K562 (cell line): Measurements from ENCODE around the gene GRAMD2B. TPM values are rescaled to one million over a fixed set of nuclear protein-coding genes. Genes with fewer than 3 reads are reported as not detected.

Source experiments
- ATAC-seq: fragments of 200-7000 bp; cut with Tn5 transposase; 3 replicates; pipeline ENCODE4 v1.9.1; 2020; ENCODE audit warnings: moderate library complexity
- BruUV-seq: library from RNA; stranded (reverse); fragments of 400-500 nt; replicated peaks from 2 replicates; lab custom pipeline; 2021; lab: Mats Ljungman, UMichigan
- CTCF ChIA-PET: fragments of 300-600 bp; formaldehyde crosslinking; extraction: SDS; loops from one replicate; lab custom pipeline; 2021; ENCODE audit warnings: low intra/inter-chr PET ratio; lab: Yijun Ruan, JAX
- POLR2A ChIA-PET: fragments of 300-600, 350-650 bp; sonication (Branson Sonifier 250); formaldehyde crosslinking; extraction: SDS; loops from one replicate; lab custom pipeline; 2021; ENCODE audit warnings: antibody characterized with exemption, inconsistent platforms; lab: Yijun Ruan, JAX
- DNase-seq, 4 experiments: peaks; one replicate each; pipeline versions ENCODE4 v3.0.0 to v3.0.0-alpha.2; 2011 to 2018; ENCODE audit warnings: low spot score in 3 of 4, mixed read lengths in 3 of 4; ENCODE audit errors: extremely low read depth in 1 of 4
- FAIRE-seq: peaks from 2 replicates; lab custom pipeline; 2011; peaks lifted over from hg19 to GRCh38; lab: Jason Lieb, UNC
- H2AFZ ChIP-seq: 2 replicates; pipeline ENCODE4 v1.6.0; 2011; ENCODE audit warnings: low read depth, low read length, control low read depth, inconsistent platforms
- H3K27ac ChIP-seq: fragments of 200-600 bp; 3 replicates; pipeline ENCODE4 v1.8.0; 2011; ENCODE audit warnings: low read depth, mild to moderate bottlenecking, control low read depth, inconsistent platforms, low read length, moderate library complexity, mixed read lengths; ENCODE audit errors: extremely low read depth
- H3K27me3 ChIP-seq, 2 experiments: fragments of 300-600 bp in 1 of 2; 2 replicates in 1 of 2; 3 replicates in 1 of 2; pipeline versions ENCODE4 v1.6.0 to v1.8.0; 2011; ENCODE audit warnings: inconsistent platforms in 2 of 2, low read length in 2 of 2, mild to moderate bottlenecking in 1 of 2, mixed read lengths in 1 of 2, moderate library complexity in 1 of 2; ENCODE audit not compliant: control insufficient read depth in 2 of 2, insufficient read depth in 2 of 2
- H3K36me3 ChIP-seq: fragments of 300-600 bp; 3 replicates; pipeline ENCODE4 v1.8.0; 2011; ENCODE audit warnings: mild to moderate bottlenecking, low read length, inconsistent platforms; ENCODE audit not compliant: control insufficient read depth, insufficient read depth
- H3K4me1 ChIP-seq, 2 experiments: fragments of 200-600 bp in 1 of 2; replicated peaks in 1 of 2; 2 replicates in 1 of 2; 3 replicates in 1 of 2; pipeline versions ENCODE4 v1.5.1 to v1.8.0; 2011; ENCODE audit warnings: inconsistent platforms in 2 of 2, low read length in 2 of 2, mild to moderate bottlenecking in 1 of 2, mixed read lengths in 1 of 2, moderate library complexity in 1 of 2; ENCODE audit not compliant: control insufficient read depth in 2 of 2, insufficient read depth in 2 of 2
- H3K4me2 ChIP-seq: 2 replicates; pipeline ENCODE4 v1.6.1; 2011; ENCODE audit warnings: low read length, control low read depth, inconsistent platforms, mixed read lengths; ENCODE audit not compliant: insufficient read depth
- H3K4me3 ChIP-seq: fragments of 200-600 bp; sonication (generic), shearing (Covaris generic); 2 replicates; pipeline ENCODE4 v1.5.1; 2016; ENCODE audit warnings: control low read depth, inconsistent platforms
- H3K79me2 ChIP-seq: fragments of 200-600 bp; 3 replicates; pipeline ENCODE4 v1.8.0; 2011; ENCODE audit warnings: low read length, inconsistent platforms; ENCODE audit not compliant: control insufficient read depth, insufficient read depth
- H3K9ac ChIP-seq, 2 experiments: 2 replicates each; pipeline versions ENCODE4 v1.6.0 to v1.6.1; 2011; ENCODE audit warnings: low read depth in 2 of 2, low read length in 2 of 2, control low read depth in 1 of 2, inconsistent platforms in 1 of 2, mild to moderate bottlenecking in 1 of 2, mixed read lengths in 1 of 2; ENCODE audit not compliant: insufficient read depth in 1 of 2
- H3K9me1 ChIP-seq: one replicate; pipeline ENCODE4 v1.6.0; 2011; ENCODE audit warnings: inconsistent platforms, mild to moderate bottlenecking, low read length, moderate library complexity; ENCODE audit not compliant: control insufficient read depth, insufficient read depth
- H3K9me3 ChIP-seq: replicated peaks from 2 replicates; pipeline ENCODE4 v1.5.1; 2011; ENCODE audit warnings: low read depth, low read length, inconsistent platforms; ENCODE audit not compliant: control insufficient read depth, insufficient read depth
- H4K20me1 ChIP-seq: replicated peaks from 2 replicates; pipeline ENCODE4 v1.6.1; 2011; ENCODE audit warnings: low read length, inconsistent platforms, mixed read lengths; ENCODE audit not compliant: control insufficient read depth, insufficient read depth
- CAMTA2 ChIP-seq: fragments of 250-450 bp; sonication (Bioruptor Pico); conservative IDR thresholded peaks from 2 replicates; pipeline ENCODE4 v1.5.1; 2022
- MGA ChIP-seq: fragments of 450-650 bp; IDR thresholded peaks from 2 replicates; pipeline ENCODE4 v1.6.1; 2016; ENCODE audit warnings: mild to moderate bottlenecking, moderate library complexity
- NFIX ChIP-seq: fragments of 250-450 bp; sonication (Bioruptor Pico); IDR thresholded peaks from 2 replicates; pipeline ENCODE4 v1.4.0; 2020; ENCODE audit warnings: low read depth, mild to moderate bottlenecking, moderate library complexity
- TBL1XR1 ChIP-seq, 2 experiments: IDR thresholded peaks; 2 replicates each; pipeline ENCODE4 v1.6.1; 2012; ENCODE audit warnings: improper control_type of control experiment in 2 of 2, low read length in 2 of 2, mild to moderate bottlenecking in 1 of 2
- THAP7 ChIP-seq: fragments of 250-450 bp; sonication (Bioruptor Pico); IDR thresholded peaks from 2 replicates; pipeline ENCODE4 v1.5.0; 2021
- ZBTB8A ChIP-seq: fragments of 450-650 bp; IDR thresholded peaks from 2 replicates; pipeline ENCODE4 v1.6.1; 2018; ENCODE audit warnings: mild to moderate bottlenecking, moderate library complexity; ENCODE audit not compliant: partially characterized antibody
- WGBS: fragments of 100-300 bp; shearing (Covaris generic); methylation state at CpG from one replicate; pipeline ENCODE4 v1.1.6; 2016; ENCODE audit warnings: low coverage, mixed read lengths; ENCODE audit not compliant: insufficient coverage; ENCODE audit errors: missing lambda C conversion rate; 5-methylcytosine and 5-hydroxymethylcytosine counted together
- in situ Hi-C: fragments of 300-500 bp; cut with MboI; formaldehyde crosslinking; loops from 4 replicates; pipeline ENCODE4 v1.15.0; 2018; ENCODE audit warnings: inconsistent platforms, mixed read lengths
- intact Hi-C: fragments of 100-400 bp; cut with micrococcal nuclease; formaldehyde crosslinking; loops from 2 replicates; pipeline ENCODE4 v1.14.2; 2022
- polyA plus RNA-seq, 8 experiments: library from polyadenylated mRNA; depleted of rRNA in 4 of 8; stranded (reverse) in 5 of 8; unstranded in 3 of 8; fragments of >200 nt; fragmentation: Nextera tagmentation in 2 of 8; fragmentation: Illumina TruSeq in 1 of 8; extraction: Ambion mirVana in 2 of 8; extraction: Trizol in 1 of 8; gene quantifications; 2 replicates each; pipeline versions ENCODE4 v1.2.1 to v1.2.3, GENCODE V29; 2011 to 2014; ENCODE audit warnings: inconsistent platforms in 1 of 8, missing spikeins in 1 of 8
- total RNA-seq, 7 experiments: library from RNA; depleted of rRNA in 6 of 7; stranded (reverse); fragments of >200 nt in 6 of 7; fragmentation: Illumina TruSeq in 2 of 7; extraction: Trizol in 2 of 7; gene quantifications; 2 replicates each; pipeline versions ENCODE4 v1.2.1 to v1.2.3, GENCODE V29; 2011 to 2021; ENCODE audit warnings: low replicate concordance in 1 of 7
- TF ChIP-seq, protein P1 (sequence below): IDR thresholded peaks from 2 replicates; pipeline ENCODE4 v1.6.1; 2012; ENCODE audit warnings: low read depth, low read length, improper control_type of control experiment, borderline replicate concordance

The GRAMD2B gene
- total and polyA plus RNA-seq, 9 of the 15 experiments (the other 6 are each of a cell fraction or from before 2014, with no cell fraction given) = 0.32 to 4.2 (median 1.4) TPM

- TF ChIP-seq NFIX (CRISPR knock-in tag) = no peak
- TF ChIP-seq TBL1XR1 (IDR thresholded peaks at IDR 0.05; ENCODE audit: low read length in 2 of 2) = no peak
- TF ChIP-seq, protein P1, sequence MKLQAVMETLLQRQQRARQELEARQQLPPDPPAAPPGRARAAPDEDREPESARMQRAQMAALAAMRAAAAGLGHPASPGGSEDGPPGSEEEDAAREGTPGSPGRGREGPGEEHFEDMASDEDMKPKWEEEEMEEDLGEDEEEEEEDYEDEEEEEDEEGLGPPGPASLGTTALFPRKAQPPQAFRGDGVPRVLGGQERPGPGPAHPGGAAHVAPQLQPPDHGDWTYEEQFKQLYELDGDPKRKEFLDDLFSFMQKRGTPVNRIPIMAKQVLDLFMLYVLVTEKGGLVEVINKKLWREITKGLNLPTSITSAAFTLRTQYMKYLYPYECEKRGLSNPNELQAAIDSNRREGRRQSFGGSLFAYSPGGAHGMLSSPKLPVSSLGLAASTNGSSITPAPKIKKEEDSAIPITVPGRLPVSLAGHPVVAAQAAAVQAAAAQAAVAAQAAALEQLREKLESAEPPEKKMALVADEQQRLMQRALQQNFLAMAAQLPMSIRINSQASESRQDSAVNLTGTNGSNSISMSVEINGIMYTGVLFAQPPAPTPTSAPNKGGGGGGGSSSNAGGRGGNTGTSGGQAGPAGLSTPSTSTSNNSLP = no peak
Observed at GRCh38 chr5:126460977-126461376, 37.8 kb downstream of the GRAMD2B start (continued).

- Histone ChIP-seq H2AFZ (no peak overlapping the region; the same call in 1 of the 2 replicates), H3K4me2 (no peak overlapping the region), H3K4me3 (no peak overlapping the region), H3K4me1 (peaks cover 0 to 3% of the 10 kb centered on the region in 2 experiments; a peak in 1 of 5 replicates), H3K9ac (no peak overlapping the region), H3K79me2 (no peaks in the 10 kb centered on the region), H4K20me1 (no peaks in the 10 kb centered on the region), H3K9me3 (no peaks in the 10 kb centered on the region), H3K27ac (no peak overlapping the region), H3K27me3 (peaks cover 0 to 11% of the 10 kb centered on the region in 2 experiments; a peak in 2 of 5 replicates), H3K9me1 (no peaks in the 10 kb centered on the region), H3K36me3 (no peaks in the 10 kb centered on the region)
- ATAC-seq (no peak), DNase-seq (no peak), FAIRE-seq (no peak)
- ChIA-PET POLR2A (interaction anchor here (1.3 kb wide), 1 partner anchor 9 kb away, joined by 3 read pairs; no protein-coding TSS in a partner anchor), CTCF (no interaction called here)
- WGBS = 55% methylated on average over 1 of the region's 1 CpG
- no TSS peak for BruUV-seq
- intact Hi-C loops = no loop called here
- in situ Hi-C loops = no loop called here
- TF ChIP-seq MGA = no peak
- TF ChIP-seq ZBTB8A = no peak
- no peak for TF ChIP-seq THAP7 (CRISPR knock-in tag)
- no peak for TF ChIP-seq CAMTA2
Observed at GRCh38 chr5:126461838-126462237, 38.6 kb downstream of the GRAMD2B start.
